Measurements from ENCODE around the gene SULT6B1. TPM values are rescaled to one million over a fixed set of nuclear protein-coding genes. Genes with fewer than 3 reads are reported as not detected.

The SULT6B1 gene
- total RNA-seq, 1 experiment from 2014 or later: not detected

DNA sequence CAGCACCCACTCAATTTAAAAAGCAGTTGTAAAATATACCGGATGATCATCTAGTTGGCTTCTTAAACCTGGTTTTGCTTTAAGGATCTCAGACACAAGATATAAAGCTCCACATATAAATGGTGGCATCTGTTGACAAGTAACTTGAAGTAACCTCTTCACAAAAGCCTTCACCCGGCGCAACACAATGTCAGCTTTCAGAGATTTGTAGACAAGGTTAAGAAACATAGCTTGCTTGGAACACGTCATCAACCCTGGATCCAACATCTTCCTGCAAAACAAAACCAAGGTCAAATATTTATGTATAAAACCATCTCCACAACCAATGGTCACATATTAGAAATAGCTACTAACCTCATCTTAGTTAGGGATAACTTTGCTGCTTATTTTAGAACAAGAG lies 34.7 kb upstream of the SULT6B1 start:
- Histone ChIP-seq H3T11ph (ENCODE audit: low read length) (no peak overlapping the region), H2BK20ac (ENCODE audit: low read depth, low read length, poor library complexity, severe bottlenecking) (no peak overlapping the region), H3K9ac (ENCODE audit: extremely low read depth, insufficient read length, low read length) (no peak overlapping the region), H2BK120ac (ENCODE audit: low read depth, low read length, poor library complexity, severe bottlenecking) (no peak overlapping the region), H2BK12ac (ENCODE audit: insufficient read length, low read depth, low read length) (no peak overlapping the region), H3K27ac (ENCODE audit: insufficient read length, low read depth, low read length) (no peak overlapping the region), H3K23me2 (ENCODE audit: insufficient read length, low read depth, low read length, poor library complexity, severe bottlenecking) (no peaks in the 10 kb centered on the region), H4K20me1 (ENCODE audit: control insufficient read depth, insufficient read depth, insufficient read length) (no peaks in the 10 kb centered on the region), H3K79me1 (ENCODE audit: insufficient read depth, low read depth, low read length, poor library complexity, severe bottlenecking) (peaks cover 2% of the 10 kb centered on the region), H3K4me2 (ENCODE audit: insufficient read depth, insufficient read length, low read length) (no peak overlapping the region), H3K14ac (ENCODE audit: insufficient read depth, low read length) (no peak overlapping the region), H4K5ac (ENCODE audit: insufficient read length, low read depth, low read length) (no peak overlapping the region), H3K18ac (ENCODE audit: insufficient read length, low read depth, low read length) (no peak overlapping the region), H2AFZ (ENCODE audit: low read length) (no peak overlapping the region), H3K23ac (ENCODE audit: insufficient read length, low read depth, low read length) (no peak overlapping the region), H4K8ac (replicated peaks; ENCODE audit: insufficient read length, low read depth, low read length) (no peak overlapping the region), H2BK5ac (ENCODE audit: insufficient read length, low read length) (no peak overlapping the region), H3K56ac (ENCODE audit: insufficient read length, low read depth, low read length) (no peak overlapping the region), H2AK5ac (ENCODE audit: insufficient read length, low read length) (no peak overlapping the region), H3K4ac (ENCODE audit: low read depth, low read length) (no peak overlapping the region), H3K9me3 (ENCODE audit: control insufficient read depth, low read depth, low read length) (no peaks in the 10 kb centered on the region), H3K27me3 (ENCODE audit: insufficient read depth, low read length) (no peaks in the 10 kb centered on the region), H3K79me2 (ENCODE audit: insufficient read depth, low read length) (peaks cover 18% of the 10 kb centered on the region; the same call in 1 of the 2 replicates), H4K91ac (ENCODE audit: insufficient read length, low read depth, low read length) (no peak overlapping the region), H2BK15ac (ENCODE audit: low read depth, low read length) (no peak overlapping the region), H3K4me1 (ENCODE audit: insufficient read depth, low read length) (peaks cover 2% of the 10 kb centered on the region; the same call in 1 of the 2 replicates)
- no peak for DNase-seq
- H3K27ac Mint-ChIP-seq: peak overlapping the region in 2 of 3 experiments; percentile 41 to 99; a peak in 4 of 7 replicates
- H3K4me3 Mint-ChIP-seq: no peak overlapping the region
- TF ChIP-seq, protein P1, sequence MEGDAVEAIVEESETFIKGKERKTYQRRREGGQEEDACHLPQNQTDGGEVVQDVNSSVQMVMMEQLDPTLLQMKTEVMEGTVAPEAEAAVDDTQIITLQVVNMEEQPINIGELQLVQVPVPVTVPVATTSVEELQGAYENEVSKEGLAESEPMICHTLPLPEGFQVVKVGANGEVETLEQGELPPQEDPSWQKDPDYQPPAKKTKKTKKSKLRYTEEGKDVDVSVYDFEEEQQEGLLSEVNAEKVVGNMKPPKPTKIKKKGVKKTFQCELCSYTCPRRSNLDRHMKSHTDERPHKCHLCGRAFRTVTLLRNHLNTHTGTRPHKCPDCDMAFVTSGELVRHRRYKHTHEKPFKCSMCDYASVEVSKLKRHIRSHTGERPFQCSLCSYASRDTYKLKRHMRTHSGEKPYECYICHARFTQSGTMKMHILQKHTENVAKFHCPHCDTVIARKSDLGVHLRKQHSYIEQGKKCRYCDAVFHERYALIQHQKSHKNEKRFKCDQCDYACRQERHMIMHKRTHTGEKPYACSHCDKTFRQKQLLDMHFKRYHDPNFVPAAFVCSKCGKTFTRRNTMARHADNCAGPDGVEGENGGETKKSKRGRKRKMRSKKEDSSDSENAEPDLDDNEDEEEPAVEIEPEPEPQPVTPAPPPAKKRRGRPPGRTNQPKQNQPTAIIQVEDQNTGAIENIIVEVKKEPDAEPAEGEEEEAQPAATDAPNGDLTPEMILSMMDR (conservative IDR thresholded peaks at IDR 0.05): no peak
- peaks cover 47 to 51% of the 10 kb centered on the region in 2 experiments for H3K4me1 Mint-ChIP-seq
- WGBS (ENCODE audit: extremely low coverage, insufficient read length, low lambda C conversion rate): no CpG with 5 or more reads among the region's 4 CpGs
- H3K27me3 Mint-ChIP-seq (ENCODE audit: low read depth): no peaks in the 10 kb centered on the region
- no peaks in the 10 kb centered on the region for H3K9me3 Mint-ChIP-seq
- H3K36me3 Mint-ChIP-seq (ENCODE audit: insufficient read depth in 1 of 3, low read depth in 3 of 3): peaks cover 70 to 88% (median 86%) of the 10 kb centered on the region in 3 experiments
